Right lobe of liver (tissue), 4 donors: Measurements from ENCODE around the gene MSN.

Experiments
- CTCF ChIP-seq, 4 donors: fragments of 200-600 bp in 3 of 4; fragments of 450-650 bp in 1 of 4; IDR thresholded peaks; one replicate each; pipeline versions ENCODE4 v1.5.1 to v1.8.0; 2016 to 2022; ENCODE audit warnings: antibody characterized with exemption in 4 of 4, mild to moderate bottlenecking in 2 of 4
- POLR2A ChIP-seq: fragments of 450-650 bp; IDR thresholded peaks from one replicate; pipeline ENCODE4 v1.6.1; 2017; ENCODE audit warnings: antibody characterized with exemption, mild to moderate bottlenecking
- donor health status: DM: no; HTN: no; CAD: no.
- donor health status: DM: no; HTN: no; CAD: no.
- donor health status: DM: no; HTN: yes; CAD: no.

GRCh38 chrX:65706041-65706828, 38.8 kb downstream of the MSN start:
- TF ChIP-seq POLR2A (no peak), CTCF (IDR thresholded peaks at IDR 0.05) (no peak)
